ENCODE results near the gene CD3E. TPM values are rescaled to one million over a fixed set of nuclear protein-coding genes. Genes with fewer than 3 reads are reported as not detected.

CD3E gene
- total and polyA plus RNA-seq, 2 donors (not counting 1 experiment from before 2014, with no cell fraction given): 1.0 to 1.7 TPM

DNA sequence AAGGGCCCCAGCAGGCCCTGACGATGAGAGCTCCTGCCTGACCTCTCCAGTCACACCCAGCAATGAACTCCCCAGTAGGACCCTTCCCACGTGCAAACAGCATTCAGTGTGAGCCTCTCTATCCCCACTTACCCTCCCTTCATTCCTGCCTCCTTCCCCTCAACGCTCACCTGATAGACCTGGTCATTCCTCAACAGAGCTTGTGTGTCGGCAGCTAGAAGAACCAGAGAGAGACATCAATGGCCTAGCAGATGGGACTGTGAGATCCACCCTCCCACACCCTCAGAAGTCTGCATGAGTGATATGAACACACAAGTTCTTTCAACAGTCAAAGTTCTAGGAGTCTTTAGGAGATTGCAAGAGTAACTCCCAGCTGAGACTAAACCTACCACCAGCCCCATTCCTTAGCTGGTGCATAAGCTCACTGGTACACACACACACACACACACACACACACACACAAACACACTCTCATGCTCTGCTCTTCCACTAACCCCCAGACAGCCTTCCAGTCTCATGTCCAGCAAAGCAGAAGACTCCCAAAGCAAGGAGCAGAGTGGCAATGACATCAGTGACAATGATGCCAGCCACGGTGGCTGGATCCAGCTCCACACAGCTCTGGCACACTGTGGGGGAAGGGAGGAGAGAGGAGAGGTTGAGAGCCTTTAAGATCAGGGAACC is 34.9 kb downstream of the CD3E start:
- no peak overlapping the region for H3K27ac ChIP-seq (ENCODE audit: low read length in 2 of 2)
- no peaks in the 10 kb centered on the region for H3K27me3 ChIP-seq (replicated peaks in 1 of 4; ENCODE audit: control extremely low read depth in 1 of 4, control insufficient read depth in 3 of 4, insufficient read depth in 4 of 4, low read length in 3 of 4)
- ChIA-PET CTCF (interaction anchor here (0.6 to 1.2 kb wide), 3 partner anchors 11 to 141 kb away, joined by 3 read pairs; no protein-coding TSS in a partner anchor), POLR2A (no interaction called here)
- H3K4me1 ChIP-seq (ENCODE audit: control insufficient read depth in 2 of 2, insufficient read depth in 2 of 2, low read length in 2 of 2): peaks cover 9 to 11% of the 10 kb centered on the region in 2 donors
- no peaks in the 10 kb centered on the region for H4K20me1 ChIP-seq (ENCODE audit: control insufficient read depth, insufficient read depth, low read length, poor library complexity, severe bottlenecking)
- no peaks in the 10 kb centered on the region for H3K9me3 ChIP-seq (ENCODE audit: control extremely low read depth in 1 of 3, control insufficient read depth in 2 of 3, insufficient read depth in 1 of 3, low read length in 2 of 3)
- WGBS (ENCODE audit: insufficient coverage): 89% methylated on average over 4 of the region's 5 CpGs
- H3K9me3 Mint-ChIP-seq (ENCODE audit: insufficient read depth): no peaks in the 10 kb centered on the region
- H3K36me3 ChIP-seq (replicated peaks in 1 of 2; ENCODE audit: control extremely low read depth in 1 of 2, control insufficient read depth in 1 of 2, extremely low read depth in 1 of 2, insufficient read depth in 2 of 2, low read length in 1 of 2): no peaks in the 10 kb centered on the region
- ATAC-seq (ENCODE audit: low read depth): no peak
- H3K4me3 ChIP-seq (ENCODE audit: control extremely low read depth in 1 of 5, extremely low read depth in 1 of 5, insufficient read depth in 1 of 5, low read depth in 2 of 5, low read length in 4 of 5): no peak overlapping the region
- H2AFZ ChIP-seq (ENCODE audit: insufficient read depth, low read depth, low read length, poor library complexity, severe bottlenecking): peak overlapping the region; percentile 26
- H3K27ac Mint-ChIP-seq: no peak overlapping the region
- no peaks in the 10 kb centered on the region for H3K79me2 ChIP-seq (ENCODE audit: control insufficient read depth, insufficient read depth, low read length)
- peaks cover 12% of the 10 kb centered on the region for H3K4me1 Mint-ChIP-seq
- H3K9ac ChIP-seq (ENCODE audit: low read length): no peak overlapping the region
- no peak overlapping the region for H3K4me3 Mint-ChIP-seq
- intact Hi-C loops (cut with micrococcal nuclease): no loop called here
- no peak for DNase-seq
- TF ChIP-seq, protein P1, sequence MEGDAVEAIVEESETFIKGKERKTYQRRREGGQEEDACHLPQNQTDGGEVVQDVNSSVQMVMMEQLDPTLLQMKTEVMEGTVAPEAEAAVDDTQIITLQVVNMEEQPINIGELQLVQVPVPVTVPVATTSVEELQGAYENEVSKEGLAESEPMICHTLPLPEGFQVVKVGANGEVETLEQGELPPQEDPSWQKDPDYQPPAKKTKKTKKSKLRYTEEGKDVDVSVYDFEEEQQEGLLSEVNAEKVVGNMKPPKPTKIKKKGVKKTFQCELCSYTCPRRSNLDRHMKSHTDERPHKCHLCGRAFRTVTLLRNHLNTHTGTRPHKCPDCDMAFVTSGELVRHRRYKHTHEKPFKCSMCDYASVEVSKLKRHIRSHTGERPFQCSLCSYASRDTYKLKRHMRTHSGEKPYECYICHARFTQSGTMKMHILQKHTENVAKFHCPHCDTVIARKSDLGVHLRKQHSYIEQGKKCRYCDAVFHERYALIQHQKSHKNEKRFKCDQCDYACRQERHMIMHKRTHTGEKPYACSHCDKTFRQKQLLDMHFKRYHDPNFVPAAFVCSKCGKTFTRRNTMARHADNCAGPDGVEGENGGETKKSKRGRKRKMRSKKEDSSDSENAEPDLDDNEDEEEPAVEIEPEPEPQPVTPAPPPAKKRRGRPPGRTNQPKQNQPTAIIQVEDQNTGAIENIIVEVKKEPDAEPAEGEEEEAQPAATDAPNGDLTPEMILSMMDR (IDR thresholded peaks at IDR 0.05): no peak
- TF ChIP-seq EZH2 (IDR thresholded peaks at IDR 0.05; ENCODE audit: borderline replicate concordance, insufficient read depth, low read depth, low read length, poor library complexity, severe bottlenecking): no peak
- H3K27me3 Mint-ChIP-seq: no peaks in the 10 kb centered on the region
- H3K4me2 ChIP-seq (replicated peaks; ENCODE audit: low read depth, low read length, poor library complexity, severe bottlenecking): no peak overlapping the region

DNA sequence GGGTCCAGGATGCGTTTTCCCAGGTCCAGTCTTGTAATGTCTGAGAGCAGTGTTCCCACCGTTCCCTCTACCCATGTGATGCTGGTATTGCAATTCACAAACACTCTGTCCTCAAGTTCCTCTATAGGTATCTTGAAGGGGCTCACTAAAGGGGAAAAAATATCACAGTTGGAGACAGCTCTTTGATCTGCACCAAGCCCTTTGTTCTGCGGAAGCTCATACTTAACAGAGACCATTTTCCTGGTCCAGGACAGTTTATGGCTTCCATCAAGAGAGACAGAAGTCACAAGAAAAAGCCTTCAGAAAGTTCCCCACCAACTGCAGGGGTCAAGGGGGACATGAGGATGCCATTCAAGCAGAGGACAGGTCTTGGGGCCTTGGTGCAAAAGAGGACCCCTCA is 35.9 kb downstream of the CD3E start:
- Histone ChIP-seq H2AFZ (ENCODE audit: insufficient read depth, low read depth, low read length, poor library complexity, severe bottlenecking) (no peak overlapping the region), H3K4me2 (replicated peaks; ENCODE audit: low read depth, low read length, poor library complexity, severe bottlenecking) (no peak overlapping the region), H3K36me3 (replicated peaks in 1 of 2; ENCODE audit: control extremely low read depth in 1 of 2, control insufficient read depth in 1 of 2, extremely low read depth in 1 of 2, insufficient read depth in 2 of 2, low read length in 1 of 2) (no peaks in the 10 kb centered on the region), H3K9ac (ENCODE audit: low read length) (no peak overlapping the region), H3K9me3 (ENCODE audit: control extremely low read depth in 1 of 3, control insufficient read depth in 2 of 3, insufficient read depth in 1 of 3, low read length in 2 of 3) (no peaks in the 10 kb centered on the region), H4K20me1 (ENCODE audit: control insufficient read depth, insufficient read depth, low read length, poor library complexity, severe bottlenecking) (no peaks in the 10 kb centered on the region), H3K79me2 (ENCODE audit: control insufficient read depth, insufficient read depth, low read length) (no peaks in the 10 kb centered on the region), H3K4me3 (ENCODE audit: control extremely low read depth in 1 of 5, extremely low read depth in 1 of 5, insufficient read depth in 1 of 5, low read depth in 2 of 5, low read length in 4 of 5) (no peak overlapping the region), H3K27me3 (replicated peaks in 1 of 4; ENCODE audit: control extremely low read depth in 1 of 4, control insufficient read depth in 3 of 4, insufficient read depth in 4 of 4, low read length in 3 of 4) (peaks cover 0 to 4% (median 0%) of the 10 kb centered on the region in 4 experiments), H3K27ac (ENCODE audit: low read length in 2 of 2) (no peak overlapping the region), H3K4me1 (ENCODE audit: control insufficient read depth in 2 of 2, insufficient read depth in 2 of 2, low read length in 2 of 2) (peaks cover 9 to 11% of the 10 kb centered on the region in 2 donors)
- Mint-ChIP-seq H3K27me3 (peaks cover 3% of the 10 kb centered on the region), H3K4me3 (no peak overlapping the region), H3K9me3 (ENCODE audit: insufficient read depth) (no peaks in the 10 kb centered on the region), H3K27ac (no peak overlapping the region), H3K4me1 (peaks cover 12% of the 10 kb centered on the region)
- ATAC-seq (ENCODE audit: low read depth) (no peak), DNase-seq (no peak)
- TF ChIP-seq EZH2 (IDR thresholded peaks at IDR 0.05; ENCODE audit: borderline replicate concordance, insufficient read depth, low read depth, low read length, poor library complexity, severe bottlenecking): no peak
- TF ChIP-seq, protein P1 (IDR thresholded peaks at IDR 0.05): no peak
- no CpG with 5 or more reads among the region's 3 CpGs for WGBS (ENCODE audit: insufficient coverage)
- CTCF ChIA-PET: interaction anchor here (0.9 to 1.3 kb wide), 3 partner anchors 11 to 142 kb away, joined by 3 read pairs; no protein-coding TSS in a partner anchor
- intact Hi-C loops (cut with micrococcal nuclease): no loop called here
- POLR2A ChIA-PET: no interaction called here
